Measurements from ENCODE around the gene VPS26C.

VPS26C gene

GRCh38 chr21:37220981-37221664, 46.0 kb downstream of the VPS26C start:
- DNase-seq (ENCODE audit: low read depth, low spot score) = no peak
- H3K4me3 ChIP-seq (ENCODE audit: low read depth, low read length) = peak overlapping the region; percentile 70
- TF ChIP-seq CTCF (IDR thresholded peaks at IDR 0.05; ENCODE audit: insufficient read depth, low read length, missing control alignments) = peak; percentile 39
- POLR2A ChIA-PET = interaction anchor here (0.8 kb wide), 1 partner anchor 153 kb away, joined by 5 read pairs; no protein-coding TSS in a partner anchor
- CTCF ChIA-PET = interaction anchor here (1.0 kb wide), 1 partner anchor 32 kb away, joined by 3 read pairs; no protein-coding TSS in a partner anchor

- POLR2A ChIA-PET = interaction anchor here (0.8 kb wide), 1 partner anchor 154 kb away, joined by 5 read pairs; no protein-coding TSS in a partner anchor
- peak; percentile 18 for TF ChIP-seq CTCF (IDR thresholded peaks at IDR 0.05; ENCODE audit: insufficient read depth, low read length, missing control alignments)
- CTCF ChIA-PET = interaction anchor here (1.0 to 1.2 kb wide), 2 partner anchors 14 to 33 kb away, joined by 3 read pairs; no protein-coding TSS in a partner anchor
- DNase-seq (ENCODE audit: low read depth, low spot score) = no peak
- H3K4me3 ChIP-seq (ENCODE audit: low read depth, low read length) = peak overlapping the region; percentile 70
These were observed 46.6 kb downstream of the VPS26C start for GRCh38 chr21:37220433-37220980.

DNA sequence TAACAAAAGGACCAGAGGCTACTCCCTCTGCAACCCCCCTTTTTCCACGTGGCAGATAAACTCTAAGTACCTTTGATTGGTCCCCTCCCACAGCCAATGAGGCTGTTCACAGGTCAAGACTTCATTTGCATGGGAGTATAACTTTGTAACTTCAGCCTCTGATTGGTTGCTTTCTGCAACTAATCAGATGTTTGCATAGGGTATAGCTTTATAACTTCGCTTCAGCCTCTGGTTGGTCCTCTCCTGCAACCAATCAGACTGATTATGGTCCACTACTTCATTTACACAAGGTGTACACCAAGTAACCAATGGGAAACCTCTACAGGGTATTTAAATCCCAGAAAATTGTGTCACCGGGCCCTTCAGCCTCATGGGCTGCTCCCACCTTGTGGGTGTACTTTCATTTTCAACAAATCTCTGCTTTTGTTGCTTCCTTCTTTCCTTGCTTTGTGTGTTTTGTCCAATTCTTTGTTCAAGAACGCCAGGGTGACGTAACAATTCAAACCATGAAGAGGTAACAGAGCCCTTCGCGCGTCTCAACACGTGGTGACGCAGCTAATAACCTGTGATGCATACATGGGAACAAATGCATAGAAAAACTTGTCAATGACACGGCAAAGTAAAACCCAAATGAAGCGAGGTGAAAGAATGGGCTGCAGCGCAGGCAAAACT, 47.2 kb downstream of the VPS26C start:
- peak overlapping the region; percentile 70 for H3K4me3 ChIP-seq (ENCODE audit: low read depth, low read length)
- DNase-seq (ENCODE audit: low read depth, low spot score) = no peak
- ChIA-PET CTCF (interaction anchor here (1.0 to 1.2 kb wide), 3 partner anchors 13 to 364 kb away, joined by 3 read pairs; no protein-coding TSS in a partner anchor), POLR2A (no interaction called here)
- TF ChIP-seq CTCF (IDR thresholded peaks at IDR 0.05; ENCODE audit: insufficient read depth, low read length, missing control alignments) = no peak

DNA sequence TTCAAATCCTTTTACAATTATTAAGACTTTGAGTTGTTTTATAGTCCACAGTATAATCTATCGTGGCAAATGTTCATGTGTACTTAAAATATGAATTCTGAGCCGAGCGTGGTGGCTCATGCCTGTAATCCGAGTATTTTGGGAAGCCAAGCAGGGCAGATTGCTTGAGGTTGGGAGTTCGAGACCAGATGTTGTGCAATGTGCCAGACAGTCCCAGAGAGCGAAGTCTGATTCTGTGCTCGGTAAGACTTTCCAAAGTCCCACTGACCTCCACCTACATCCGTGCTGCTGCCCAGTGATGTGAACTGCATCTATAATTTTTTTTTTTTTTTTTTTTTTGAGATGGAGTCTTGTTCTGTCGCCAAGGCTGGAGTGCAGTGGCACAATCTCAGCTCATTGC, 52.2 kb downstream of the VPS26C start:
- no peak for TF ChIP-seq CTCF (IDR thresholded peaks at IDR 0.05; ENCODE audit: insufficient read depth, low read length, missing control alignments)
- ChIA-PET POLR2A (no interaction called here), CTCF (no interaction called here)
- no peak for DNase-seq (ENCODE audit: low read depth, low spot score)
- H3K4me3 ChIP-seq (ENCODE audit: low read depth, low read length) = no peak overlapping the region

GRCh38 chr21:37210799-37211198, 56.3 kb downstream of the VPS26C start:
- TF ChIP-seq CTCF (IDR thresholded peaks at IDR 0.05; ENCODE audit: insufficient read depth, low read length, missing control alignments) = no peak
- no peak for DNase-seq (ENCODE audit: low read depth, low spot score)
- H3K4me3 ChIP-seq (ENCODE audit: low read depth, low read length) = no peak overlapping the region
- ChIA-PET CTCF (no interaction called here), POLR2A (no interaction called here)

GRCh38 chr21:37210130-37210529, 57.0 kb downstream of the VPS26C start:
- TF ChIP-seq CTCF (IDR thresholded peaks at IDR 0.05; ENCODE audit: insufficient read depth, low read length, missing control alignments) = no peak
- no peak overlapping the region for H3K4me3 ChIP-seq (ENCODE audit: low read depth, low read length)
- ChIA-PET CTCF (no interaction called here), POLR2A (no interaction called here)
- no peak for DNase-seq (ENCODE audit: low read depth, low spot score)

Measured in AG04449 (cell line).